Measurements from ENCODE around the gene INSRR. TPM values are rescaled to one million over a fixed set of nuclear protein-coding genes. Genes with fewer than 3 reads are reported as not detected.

The INSRR gene
- 0.01 TPM for polyA plus RNA-seq (2013, experiment 1 of 2)
- 0.01 TPM for polyA plus RNA-seq (2013, experiment 2 of 2)

DNA sequence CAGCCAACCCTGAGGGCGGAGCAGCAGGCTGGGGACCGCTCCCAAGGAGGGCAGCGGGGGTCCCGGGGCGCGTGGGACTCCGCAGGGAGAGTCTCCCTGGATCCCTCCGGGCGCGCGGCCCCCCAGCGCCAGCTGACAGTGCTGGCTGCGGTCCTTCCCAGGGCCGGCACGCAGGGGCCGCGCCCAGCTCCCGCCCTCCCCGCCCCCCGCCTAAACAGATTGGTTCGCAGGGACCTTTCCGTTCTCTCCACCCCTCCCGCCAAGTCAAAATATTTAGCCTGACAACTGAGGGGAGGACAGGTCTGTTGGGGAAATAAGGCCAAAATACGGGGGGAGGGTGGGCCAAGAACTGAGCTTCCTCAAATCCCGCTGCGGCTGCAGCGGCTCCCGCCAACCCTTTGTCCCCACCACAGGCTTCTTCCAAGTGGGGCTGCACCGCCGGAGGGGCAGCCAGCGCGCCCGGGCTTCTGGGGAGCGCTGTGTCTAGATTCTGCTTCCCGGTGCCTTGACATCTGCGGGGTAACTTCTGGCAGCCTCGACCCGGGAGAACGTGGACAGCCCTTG, at the start of gene INSRR:
INSRR (minus strand) TSS at position 159 of the 564 bp plus-strand sequence. CDS start 496 bp downstream, outside the sequence.
- no peak within 1 kb of the TSS for H3K14ac ChIP-seq (ENCODE audit: low read length)
- no peak within 1 kb of the TSS for H2AK5ac ChIP-seq (ENCODE audit: low read depth, low read length)
- DNase-seq (ENCODE audit: low spot score), result no peak
- H3K23ac ChIP-seq (ENCODE audit: low read depth, low read length, poor library complexity), result peak within 1 kb of the TSS; percentile 74
- H2BK5ac ChIP-seq (ENCODE audit: low read length), result no peak within 1 kb of the TSS
- H2BK12ac ChIP-seq (ENCODE audit: low read length), result no peak within 1 kb of the TSS
- H2BK120ac ChIP-seq (ENCODE audit: low read depth, low read length), result no peak within 1 kb of the TSS
- no peaks in the 10 kb centered on the region for H3K9me3 ChIP-seq (replicated peaks in 1 of 2; ENCODE audit: control insufficient read depth in 2 of 2, insufficient read depth in 1 of 2, low read depth in 1 of 2, low read length in 2 of 2)
- H3K9ac ChIP-seq (ENCODE audit: low read depth, low read length, poor library complexity), result peak within 1 kb of the TSS; percentile 76
- peak within 1 kb of the TSS; percentile 88 for H3K4me2 ChIP-seq (ENCODE audit: insufficient read depth, low read length, poor library complexity, severe bottlenecking)
- no peak within 1 kb of the TSS for H3K4ac ChIP-seq (ENCODE audit: low read length)
- H3K4me1 ChIP-seq (ENCODE audit: control insufficient read depth in 2 of 2, insufficient read depth in 1 of 2, low read depth in 1 of 2, low read length in 2 of 2), result peaks cover 9 to 20% of the 10 kb centered on the region in 2 donors
- peak within 1 kb of the TSS; percentile 79 for H2BK15ac ChIP-seq (ENCODE audit: low read length)
- peak within 1 kb of the TSS; percentile 90 for H2AFZ ChIP-seq (ENCODE audit: low read length)
- no peak within 1 kb of the TSS for H4K91ac ChIP-seq (ENCODE audit: low read depth, low read length, poor library complexity)
- WGBS, 2 donors (ENCODE audit: extremely low coverage in 2 of 2, insufficient read length in 2 of 2, insufficient replicate concordance in 1 of 2), result no CpG with 5 or more reads among the region's 39 CpGs
- H3K79me1 ChIP-seq (ENCODE audit: low read depth, low read length), result no peaks in the 10 kb centered on the region
- H3K27ac ChIP-seq (replicated peaks; ENCODE audit: low read length), result no peak within 1 kb of the TSS
- no peak within 1 kb of the TSS for H4K8ac ChIP-seq (ENCODE audit: low read depth, low read length)
- H3K36me3 ChIP-seq (replicated peaks in 1 of 2; ENCODE audit: control insufficient read depth in 2 of 2, insufficient read depth in 2 of 2, low read length in 2 of 2), result no peaks in the 10 kb centered on the region
- peaks cover 11 to 90% (median 73%) of the 10 kb centered on the region in 3 experiments for H3K27me3 ChIP-seq (ENCODE audit: control insufficient read depth in 3 of 3, insufficient read depth in 3 of 3, low read depth in 1 of 3, low read length in 3 of 3)
- peak within 1 kb of the TSS; percentile 21 to 69 for H3K4me3 ChIP-seq (ENCODE audit: low read length in 2 of 2)
- peak within 1 kb of the TSS; percentile 89 for H3K18ac ChIP-seq (ENCODE audit: low read length)

DNA sequence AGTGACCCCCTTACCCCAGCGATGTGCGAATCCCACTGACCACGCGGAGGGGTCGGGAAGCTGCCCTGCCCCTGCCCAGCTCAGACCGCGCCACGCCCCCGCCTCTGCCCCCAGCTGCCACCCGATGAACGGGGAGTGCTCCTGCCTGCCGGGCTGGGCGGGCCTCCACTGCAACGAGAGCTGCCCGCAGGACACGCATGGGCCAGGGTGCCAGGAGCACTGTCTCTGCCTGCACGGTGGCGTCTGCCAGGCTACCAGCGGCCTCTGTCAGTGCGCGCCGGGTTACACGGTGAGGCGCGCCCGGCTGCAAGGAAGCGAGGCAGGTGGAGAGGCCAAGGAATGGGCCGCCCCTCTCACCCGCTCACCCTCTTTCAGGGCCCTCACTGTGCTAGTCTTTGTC, 49.6 kb upstream of the INSRR start:
- WGBS, 2 donors (ENCODE audit: extremely low coverage in 2 of 2, insufficient read length in 2 of 2, insufficient replicate concordance in 1 of 2), result no CpG with 5 or more reads among the region's 29 CpGs
- Histone ChIP-seq H3K14ac (ENCODE audit: low read length) (no peak overlapping the region), H4K91ac (ENCODE audit: low read depth, low read length, poor library complexity) (no peak overlapping the region), H3K36me3 (replicated peaks in 1 of 2; ENCODE audit: control insufficient read depth in 2 of 2, insufficient read depth in 2 of 2, low read length in 2 of 2) (no peaks in the 10 kb centered on the region), H4K8ac (ENCODE audit: low read depth, low read length) (peak overlapping the region; percentile 86), H3K27ac (replicated peaks; ENCODE audit: low read length) (no peak overlapping the region), H3K79me1 (ENCODE audit: low read depth, low read length) (peaks cover 3% of the 10 kb centered on the region), H3K4me2 (ENCODE audit: insufficient read depth, low read length, poor library complexity, severe bottlenecking) (no peak overlapping the region), H3K4me1 (ENCODE audit: control insufficient read depth in 2 of 2, insufficient read depth in 1 of 2, low read depth in 1 of 2, low read length in 2 of 2) (peaks cover 3 to 5% of the 10 kb centered on the region in 2 donors), H2BK12ac (ENCODE audit: low read length) (no peak overlapping the region), H3K23ac (ENCODE audit: low read depth, low read length, poor library complexity) (no peak overlapping the region), H3K27me3 (ENCODE audit: control insufficient read depth in 3 of 3, insufficient read depth in 3 of 3, low read depth in 1 of 3, low read length in 3 of 3) (peaks cover 0 to 6% (median 4%) of the 10 kb centered on the region in 3 experiments), H2AK5ac (ENCODE audit: low read depth, low read length) (peak overlapping the region; percentile 81), H3K4ac (ENCODE audit: low read length) (peak overlapping the region; percentile 53), H2AFZ (ENCODE audit: low read length) (no peak overlapping the region), H3K4me3 (ENCODE audit: low read length in 2 of 2) (peak overlapping the region in 1 of 2 donors; percentile 28), H3K18ac (ENCODE audit: low read length) (peak overlapping the region; percentile 28), H3K9ac (ENCODE audit: low read depth, low read length, poor library complexity) (peak overlapping the region; percentile 60), H2BK5ac (ENCODE audit: low read length) (no peak overlapping the region), H2BK15ac (ENCODE audit: low read length) (peak overlapping the region; percentile 67), H3K9me3 (replicated peaks in 1 of 2; ENCODE audit: control insufficient read depth in 2 of 2, insufficient read depth in 1 of 2, low read depth in 1 of 2, low read length in 2 of 2) (peaks cover 0 to 3% of the 10 kb centered on the region in 2 donors), H2BK120ac (ENCODE audit: low read depth, low read length) (no peak overlapping the region)
- no peak for DNase-seq (ENCODE audit: low spot score)

DNA sequence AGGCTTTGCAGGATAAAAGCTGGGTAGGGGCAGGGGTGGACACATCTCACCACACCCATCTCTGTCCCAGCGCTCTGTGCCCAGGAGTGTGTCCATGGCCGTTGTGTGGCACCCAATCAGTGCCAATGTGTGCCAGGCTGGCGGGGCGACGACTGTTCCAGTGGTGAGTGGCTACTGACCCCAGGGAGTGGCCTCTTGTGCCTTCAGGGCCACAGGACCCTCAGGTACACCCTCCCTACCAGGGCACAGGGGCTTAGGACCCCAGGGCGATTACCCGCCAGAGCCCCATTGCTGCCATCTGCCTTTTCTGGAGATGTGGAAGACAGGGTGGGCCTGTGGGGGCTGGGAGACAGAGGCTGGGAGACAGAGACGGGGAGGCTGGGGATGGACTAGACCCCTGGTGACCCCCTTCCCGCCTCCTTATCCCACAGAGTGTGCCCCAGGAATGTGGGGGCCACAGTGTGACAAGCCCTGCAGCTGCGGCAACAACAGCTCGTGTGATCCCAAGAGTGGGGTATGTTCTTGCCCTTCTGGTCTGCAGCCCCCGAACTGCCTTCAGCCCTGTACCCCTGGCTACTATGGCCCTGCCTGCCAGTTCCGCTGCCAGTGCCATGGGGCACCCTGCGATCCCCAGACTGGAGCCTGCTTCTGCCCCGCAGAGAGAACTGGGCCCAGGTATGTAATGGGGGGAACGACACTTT, 47.4 kb upstream of the INSRR start:
- Histone ChIP-seq H3K23ac (ENCODE audit: low read depth, low read length, poor library complexity) (peak overlapping the region; percentile 67), H3K9ac (ENCODE audit: low read depth, low read length, poor library complexity) (peak overlapping the region; percentile 44), H3K27me3 (ENCODE audit: control insufficient read depth in 3 of 3, insufficient read depth in 3 of 3, low read depth in 1 of 3, low read length in 3 of 3) (peaks cover 0 to 10% (median 2%) of the 10 kb centered on the region in 3 experiments), H3K79me1 (ENCODE audit: low read depth, low read length) (no peaks in the 10 kb centered on the region), H3K14ac (ENCODE audit: low read length) (no peak overlapping the region), H2AK5ac (ENCODE audit: low read depth, low read length) (peak overlapping the region; percentile 63), H3K4ac (ENCODE audit: low read length) (no peak overlapping the region), H2AFZ (ENCODE audit: low read length) (no peak overlapping the region), H2BK5ac (ENCODE audit: low read length) (peak overlapping the region; percentile 11), H3K4me2 (ENCODE audit: insufficient read depth, low read length, poor library complexity, severe bottlenecking) (no peak overlapping the region), H2BK120ac (ENCODE audit: low read depth, low read length) (no peak overlapping the region), H3K4me1 (ENCODE audit: control insufficient read depth in 2 of 2, insufficient read depth in 1 of 2, low read depth in 1 of 2, low read length in 2 of 2) (peaks cover 0 to 8% of the 10 kb centered on the region in 2 donors), H2BK12ac (ENCODE audit: low read length) (no peak overlapping the region), H4K8ac (ENCODE audit: low read depth, low read length) (peak overlapping the region; percentile 6), H3K18ac (ENCODE audit: low read length) (peak overlapping the region; percentile 77), H4K91ac (ENCODE audit: low read depth, low read length, poor library complexity) (no peak overlapping the region), H3K27ac (replicated peaks; ENCODE audit: low read length) (no peak overlapping the region), H3K36me3 (replicated peaks in 1 of 2; ENCODE audit: control insufficient read depth in 2 of 2, insufficient read depth in 2 of 2, low read length in 2 of 2) (no peaks in the 10 kb centered on the region), H3K9me3 (replicated peaks in 1 of 2; ENCODE audit: control insufficient read depth in 2 of 2, insufficient read depth in 1 of 2, low read depth in 1 of 2, low read length in 2 of 2) (peaks cover 0 to 3% of the 10 kb centered on the region in 2 donors), H2BK15ac (ENCODE audit: low read length) (peak overlapping the region; percentile 49), H3K4me3 (ENCODE audit: low read length in 2 of 2) (no peak overlapping the region)
- no CpG with 5 or more reads among the region's 16 CpGs for WGBS, 2 donors (ENCODE audit: extremely low coverage in 2 of 2, insufficient read length in 2 of 2, insufficient replicate concordance in 1 of 2)
- no peak for DNase-seq (ENCODE audit: low spot score)

DNA sequence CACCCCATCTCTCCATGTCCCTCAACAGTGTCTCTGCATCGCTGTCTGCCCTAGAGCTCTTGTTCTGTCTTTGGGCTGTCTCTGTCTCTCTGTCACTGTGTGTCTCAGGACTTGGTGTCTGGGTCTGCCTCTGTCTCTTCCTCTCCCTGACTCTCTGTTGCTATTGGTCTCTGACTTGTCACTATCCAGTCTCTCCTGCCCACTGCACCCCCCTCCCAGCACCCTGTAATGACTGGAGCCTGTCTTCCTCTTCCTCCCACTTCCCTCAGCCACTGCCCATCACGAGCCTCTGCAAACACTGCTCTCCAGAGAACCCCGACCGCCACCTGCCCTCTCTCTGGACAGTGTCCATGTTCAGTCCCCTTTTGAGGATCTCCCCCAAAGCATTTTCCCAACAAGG, 46.7 kb upstream of the INSRR start:
- Histone ChIP-seq H4K8ac (ENCODE audit: low read depth, low read length) (no peak overlapping the region), H4K91ac (ENCODE audit: low read depth, low read length, poor library complexity) (no peak overlapping the region), H3K27me3 (ENCODE audit: control insufficient read depth in 3 of 3, insufficient read depth in 3 of 3, low read depth in 1 of 3, low read length in 3 of 3) (peaks cover 0 to 14% (median 2%) of the 10 kb centered on the region in 3 experiments), H3K27ac (replicated peaks; ENCODE audit: low read length) (no peak overlapping the region), H2AFZ (ENCODE audit: low read length) (no peak overlapping the region), H3K14ac (ENCODE audit: low read length) (peak overlapping the region; percentile 71), H3K36me3 (replicated peaks in 1 of 2; ENCODE audit: control insufficient read depth in 2 of 2, insufficient read depth in 2 of 2, low read length in 2 of 2) (no peaks in the 10 kb centered on the region), H3K9ac (ENCODE audit: low read depth, low read length, poor library complexity) (no peak overlapping the region), H3K4ac (ENCODE audit: low read length) (no peak overlapping the region), H2BK120ac (ENCODE audit: low read depth, low read length) (no peak overlapping the region), H2BK15ac (ENCODE audit: low read length) (no peak overlapping the region), H3K9me3 (replicated peaks in 1 of 2; ENCODE audit: control insufficient read depth in 2 of 2, insufficient read depth in 1 of 2, low read depth in 1 of 2, low read length in 2 of 2) (peaks cover 0 to 3% of the 10 kb centered on the region in 2 donors), H2BK12ac (ENCODE audit: low read length) (no peak overlapping the region), H2AK5ac (ENCODE audit: low read depth, low read length) (peak overlapping the region; percentile 63), H3K79me1 (ENCODE audit: low read depth, low read length) (no peaks in the 10 kb centered on the region), H3K18ac (ENCODE audit: low read length) (peak overlapping the region; percentile 8), H3K4me1 (ENCODE audit: control insufficient read depth in 2 of 2, insufficient read depth in 1 of 2, low read depth in 1 of 2, low read length in 2 of 2) (peaks cover 0 to 8% of the 10 kb centered on the region in 2 donors), H3K4me2 (ENCODE audit: insufficient read depth, low read length, poor library complexity, severe bottlenecking) (no peak overlapping the region), H2BK5ac (ENCODE audit: low read length) (no peak overlapping the region), H3K23ac (ENCODE audit: low read depth, low read length, poor library complexity) (no peak overlapping the region), H3K4me3 (ENCODE audit: low read length in 2 of 2) (no peak overlapping the region)
- no CpG with 5 or more reads among the region's 4 CpGs for WGBS, 2 donors (ENCODE audit: extremely low coverage in 2 of 2, insufficient read length in 2 of 2, insufficient replicate concordance in 1 of 2)
- DNase-seq (ENCODE audit: low spot score), result no peak
